Mononuclear cell (primary cell): ENCODE results near the gene RXFP4. TPM values are rescaled to one million over a fixed set of nuclear protein-coding genes. Genes with fewer than 3 reads are reported as not detected.
"Not testable (repeated sequence)": the region's sequence is repeated elsewhere in the genome, so short reads cannot be mapped to it uniquely, and the experiment has no call there.

ENCODE experiments used
- H3K27me3 ChIP-seq: 2 replicates; pipeline ENCODE4 v1.6.0; 2011; ENCODE audit warnings: low read length, control low read depth; ENCODE audit not compliant: insufficient read depth
- H3K4me1 ChIP-seq: 2 replicates; pipeline ENCODE4 v1.5.1; 2011; ENCODE audit warnings: mild to moderate bottlenecking, low read length, control low read depth; ENCODE audit not compliant: insufficient read depth
- H3K4me3 ChIP-seq: 2 replicates; pipeline ENCODE4 v1.5.1; 2011; ENCODE audit warnings: mild to moderate bottlenecking, low read length, moderate library complexity
- H3K9me3 ChIP-seq: 2 replicates; pipeline ENCODE4 v1.5.1; 2011; ENCODE audit warnings: low read depth, mild to moderate bottlenecking, control low read depth, low read length
- total RNA-seq: library from RNA; depleted of rRNA; stranded (reverse); fragments of >200 nt; gene quantifications from one replicate; pipeline ENCODE4 v1.2.3, GENCODE V29; 2012

The RXFP4 gene, protein sequence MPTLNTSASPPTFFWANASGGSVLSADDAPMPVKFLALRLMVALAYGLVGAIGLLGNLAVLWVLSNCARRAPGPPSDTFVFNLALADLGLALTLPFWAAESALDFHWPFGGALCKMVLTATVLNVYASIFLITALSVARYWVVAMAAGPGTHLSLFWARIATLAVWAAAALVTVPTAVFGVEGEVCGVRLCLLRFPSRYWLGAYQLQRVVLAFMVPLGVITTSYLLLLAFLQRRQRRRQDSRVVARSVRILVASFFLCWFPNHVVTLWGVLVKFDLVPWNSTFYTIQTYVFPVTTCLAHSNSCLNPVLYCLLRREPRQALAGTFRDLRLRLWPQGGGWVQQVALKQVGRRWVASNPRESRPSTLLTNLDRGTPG
- not detected for total RNA-seq

GRCh38 chr1:155940993-155941844 is at the start of gene RXFP4:
Gene RXFP4 (plus strand): TSS chr1:155941638. CDS start chr1:155941710, 72 bp downstream.
- Histone ChIP-seq H3K27me3 (no peaks in the 10 kb centered on the region), H3K4me1 (peaks cover 78% of the 10 kb centered on the region), H3K4me3 (no peak within 1 kb of the TSS), H3K9me3 (no peaks in the 10 kb centered on the region)

- H3K4me1 ChIP-seq: peaks cover 14% of the 10 kb centered on the region
- H3K4me3 ChIP-seq: no peak overlapping the region
- no peaks in the 10 kb centered on the region for H3K27me3 ChIP-seq
Measured at GRCh38 chr1:155892796-155893195, 48.6 kb upstream of the RXFP4 start.

GRCh38 chr1:155893389-155894142 is 47.9 kb upstream of the RXFP4 start:
- Histone ChIP-seq H3K4me1 (peaks cover 14% of the 10 kb centered on the region), H3K27me3 (no peaks in the 10 kb centered on the region), H3K4me3 (no peak overlapping the region), H3K9me3 (no peaks in the 10 kb centered on the region)

More at GRCh38 chr1:155892796-155893195, 48.6 kb upstream of the RXFP4 start:
- H3K9me3 ChIP-seq: no peaks in the 10 kb centered on the region

- peaks cover 14% of the 10 kb centered on the region for H3K4me1 ChIP-seq
- not testable (repeated sequence) for H3K27me3 ChIP-seq, H3K4me3 ChIP-seq, H3K9me3 ChIP-seq
Measured at GRCh38 chr1:155895617-155896016, 45.8 kb upstream of the RXFP4 start.

DNA sequence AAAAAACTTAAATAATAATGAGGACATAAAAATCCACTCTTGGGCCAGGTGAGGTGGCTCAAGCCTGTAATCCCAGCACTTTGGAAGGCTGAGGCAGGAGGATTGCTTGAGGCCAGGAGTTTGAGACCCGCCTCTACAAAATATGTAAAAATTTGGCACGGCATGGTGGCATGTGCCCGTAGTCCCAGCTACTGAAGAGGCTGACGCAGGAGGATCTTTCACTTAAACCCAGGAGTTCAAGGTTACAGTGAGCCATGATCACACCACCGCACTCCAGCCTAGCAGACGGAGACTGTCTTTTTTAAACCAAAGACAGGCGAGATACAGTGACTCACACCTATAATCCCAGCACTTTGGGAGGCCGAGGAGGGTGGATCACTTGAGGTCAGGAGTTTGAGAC is 45.0 kb upstream of the RXFP4 start:
- H3K4me1 ChIP-seq: peaks cover 14% of the 10 kb centered on the region
- not testable (repeated sequence) for H3K4me3 ChIP-seq, H3K9me3 ChIP-seq, H3K27me3 ChIP-seq

- H3K27me3 ChIP-seq: no peaks in the 10 kb centered on the region
- H3K9me3 ChIP-seq: no peaks in the 10 kb centered on the region
- no peak overlapping the region for H3K4me3 ChIP-seq
- H3K4me1 ChIP-seq: peaks cover 13% of the 10 kb centered on the region
Measured at GRCh38 chr1:155897746-155898145, 43.7 kb upstream of the RXFP4 start.

DNA sequence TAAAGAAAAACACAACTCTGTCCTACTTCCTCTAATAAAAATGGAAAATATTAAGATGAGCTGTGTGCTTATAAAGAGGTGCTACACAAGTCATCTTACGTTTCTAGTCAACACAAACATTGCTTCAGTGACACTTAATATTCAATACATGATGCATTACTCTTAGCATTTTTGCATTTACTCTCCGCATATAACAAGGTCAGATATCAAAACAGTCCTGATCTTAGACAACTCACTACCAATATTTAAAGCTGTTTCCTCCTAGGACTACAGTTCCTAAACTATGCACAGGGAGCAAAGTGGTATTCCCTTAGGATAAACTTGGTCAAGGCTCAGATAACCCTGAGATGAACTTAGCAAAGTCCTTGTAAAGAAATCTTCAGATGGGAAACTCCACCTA is 42.5 kb upstream of the RXFP4 start:
- Histone ChIP-seq H3K9me3 (no peaks in the 10 kb centered on the region), H3K4me1 (peaks cover 2% of the 10 kb centered on the region), H3K4me3 (no peak overlapping the region), H3K27me3 (no peaks in the 10 kb centered on the region)

DNA sequence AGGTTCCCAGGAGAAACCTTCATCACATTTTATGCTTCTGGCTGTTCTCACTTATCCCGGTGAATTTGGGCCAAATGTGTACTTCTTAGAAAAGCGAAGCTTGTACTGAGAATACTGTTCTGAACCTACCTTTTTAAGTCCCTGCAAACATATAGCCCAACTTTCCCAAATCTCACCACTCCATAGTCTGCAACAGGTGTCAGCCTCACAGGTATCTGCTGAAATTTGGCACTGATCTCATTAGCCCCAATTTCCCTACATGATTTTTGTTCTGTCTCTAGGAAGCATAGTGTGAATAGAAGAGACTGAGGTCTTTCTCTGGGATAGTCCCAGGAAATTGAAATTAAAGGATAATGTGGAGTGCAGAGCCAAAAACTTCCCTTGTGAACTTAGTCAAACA is 41.8 kb upstream of the RXFP4 start:
- Histone ChIP-seq H3K4me1 (no peaks in the 10 kb centered on the region), H3K9me3 (no peaks in the 10 kb centered on the region), H3K27me3 (no peaks in the 10 kb centered on the region), H3K4me3 (no peak overlapping the region)

DNA sequence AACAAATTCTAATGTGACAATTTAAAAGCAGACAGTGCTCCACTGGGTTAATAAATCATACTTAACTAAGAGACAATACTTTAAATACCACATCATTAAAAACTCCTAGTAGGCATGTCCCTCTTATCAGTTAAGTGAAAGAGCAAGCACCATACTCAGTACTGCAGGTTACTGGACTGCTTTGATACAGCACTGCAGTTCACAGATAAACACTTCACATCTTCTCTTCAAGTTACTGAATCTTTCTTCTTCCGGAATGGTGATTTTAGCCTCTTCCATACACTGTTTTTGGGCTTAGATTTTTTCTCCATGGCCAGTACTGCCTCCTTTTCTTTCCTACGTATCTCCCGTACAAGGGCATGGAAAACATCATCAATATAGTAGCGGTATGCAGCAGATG is 41.3 kb upstream of the RXFP4 start:
- Histone ChIP-seq H3K4me3 (no peak overlapping the region), H3K27me3 (no peaks in the 10 kb centered on the region), H3K9me3 (no peaks in the 10 kb centered on the region), H3K4me1 (no peaks in the 10 kb centered on the region)

DNA sequence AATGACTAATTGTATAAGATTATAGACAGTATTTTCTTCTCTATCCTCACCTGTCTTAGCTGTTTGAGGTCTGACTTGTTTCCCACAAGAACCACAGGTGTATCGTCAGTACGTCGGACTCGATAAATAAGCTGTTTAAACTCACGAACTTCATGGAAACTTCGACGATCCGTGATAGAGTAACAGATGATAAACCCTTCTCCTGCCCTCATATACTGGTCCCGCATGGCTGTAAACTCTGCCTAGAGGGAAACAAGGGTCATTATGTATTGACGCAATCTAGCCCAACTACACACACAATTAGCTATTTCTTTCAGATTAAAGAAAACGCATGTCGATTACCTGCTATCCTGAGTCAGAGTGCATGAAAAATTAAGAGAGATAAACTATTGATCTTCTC is 37.2 kb upstream of the RXFP4 start:
- no peak overlapping the region for H3K4me3 ChIP-seq
- H3K9me3 ChIP-seq: no peaks in the 10 kb centered on the region
- H3K27me3 ChIP-seq: no peaks in the 10 kb centered on the region
- peaks cover 4% of the 10 kb centered on the region for H3K4me1 ChIP-seq

GRCh38 chr1:155909894-155910293 is 31.5 kb upstream of the RXFP4 start:
- Histone ChIP-seq H3K27me3 (no peaks in the 10 kb centered on the region), H3K9me3 (no peaks in the 10 kb centered on the region), H3K4me1 (peaks cover 25% of the 10 kb centered on the region), H3K4me3 (peak overlapping the region; percentile 88)

DNA sequence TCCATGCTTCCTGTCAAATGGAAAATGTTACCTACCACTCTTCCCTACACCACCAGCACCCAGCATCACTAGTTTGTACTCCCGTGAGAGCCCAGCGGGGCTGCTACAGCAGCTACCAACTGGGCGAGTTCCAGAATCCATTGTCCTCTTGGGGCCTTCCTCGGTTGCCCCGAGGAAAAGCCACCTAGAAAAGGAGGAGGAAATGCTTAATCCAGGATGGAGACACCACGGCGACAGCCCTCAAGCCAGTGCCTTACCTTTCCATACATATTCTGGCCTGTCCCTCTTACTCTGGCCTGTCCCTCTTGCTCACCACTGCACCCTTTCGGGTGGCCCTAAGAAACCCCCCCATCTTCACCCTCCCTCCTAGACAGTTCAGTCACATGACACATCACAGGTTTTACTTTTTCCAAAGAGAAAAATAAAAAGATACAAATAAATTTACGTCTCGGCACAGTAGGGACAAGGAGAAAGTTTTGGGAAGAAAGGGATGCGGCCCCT is 30.8 kb upstream of the RXFP4 start:
- peak overlapping the region; percentile 88 for H3K4me3 ChIP-seq
- no peaks in the 10 kb centered on the region for H3K27me3 ChIP-seq
- H3K4me1 ChIP-seq: peaks cover 25% of the 10 kb centered on the region
- no peaks in the 10 kb centered on the region for H3K9me3 ChIP-seq

GRCh38 chr1:155911156-155912055 is 30.0 kb upstream of the RXFP4 start, which contains the start of gene RIT1:
Gene RIT1 (minus strand): TSS chr1:155911349. CDS start chr1:155910761, 588 bp downstream.
- Histone ChIP-seq H3K9me3 (no peaks in the 10 kb centered on the region), H3K27me3 (no peaks in the 10 kb centered on the region), H3K4me3 (peak within 1 kb of the TSS; percentile 88), H3K4me1 (peaks cover 25% of the 10 kb centered on the region)

DNA sequence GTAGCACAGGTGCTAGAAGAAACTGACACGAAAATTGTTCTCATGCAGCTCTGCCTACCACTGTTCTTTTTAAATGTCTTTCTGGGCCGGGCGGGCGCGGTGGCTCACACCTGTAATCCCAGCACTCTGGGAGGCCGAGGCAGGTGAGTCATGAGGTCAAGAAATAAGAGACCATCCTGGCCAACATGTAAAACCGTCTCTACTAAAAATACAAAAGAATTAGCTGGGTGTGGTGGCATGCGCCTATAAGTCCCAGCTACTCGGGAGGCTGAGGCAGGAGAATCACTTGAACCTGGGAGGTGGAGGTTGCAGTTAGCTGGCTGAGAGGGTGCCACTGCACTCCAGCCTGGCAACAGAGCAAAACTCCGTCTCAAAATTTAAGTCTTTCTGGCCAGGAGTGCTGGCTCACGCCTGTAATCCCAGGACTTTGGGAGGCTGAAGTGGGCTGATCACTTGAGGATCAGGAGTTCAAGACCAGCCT is 29.3 kb upstream of the RXFP4 start:
- Histone ChIP-seq H3K9me3 (no peaks in the 10 kb centered on the region), H3K4me3 (no peak overlapping the region), H3K27me3 (no peaks in the 10 kb centered on the region), H3K4me1 (peaks cover 25% of the 10 kb centered on the region)
